Esophagus (tissue), 2 donors: ENCODE data around the gene TH. TPM values are rescaled to one million over a fixed set of nuclear protein-coding genes. Genes with fewer than 3 reads are reported as not detected.

ENCODE experiments used
- H3K27ac ChIP-seq, 2 donors: one replicate each; pipeline ENCODE4 v1.5.1; 2013; ENCODE audit warnings: low read depth in 2 of 2, mild to moderate bottlenecking in 2 of 2, inconsistent platforms in 1 of 2, low read length in 1 of 2, moderate library complexity in 1 of 2
- H3K27me3 ChIP-seq, 2 donors: one replicate each; pipeline ENCODE4 v1.6.1; 2013; ENCODE audit warnings: low read length in 2 of 2, control low read depth in 1 of 2, mild to moderate bottlenecking in 1 of 2; ENCODE audit not compliant: insufficient read depth in 2 of 2, control insufficient read depth in 1 of 2
- H3K36me3 ChIP-seq, 2 donors: one replicate each; pipeline ENCODE4 v1.6.1; 2013; ENCODE audit warnings: low read length in 1 of 2; ENCODE audit not compliant: control insufficient read depth in 2 of 2, insufficient read depth in 2 of 2
- H3K4me1 ChIP-seq, 2 donors: one replicate each; pipeline ENCODE4 v1.6.1; 2013; ENCODE audit warnings: low read length in 1 of 2; ENCODE audit not compliant: control insufficient read depth in 2 of 2, insufficient read depth in 2 of 2
- H3K4me3 ChIP-seq, 2 donors: one replicate each; pipeline ENCODE4 v1.5.1; 2013; ENCODE audit warnings: low read length in 2 of 2, mild to moderate bottlenecking in 2 of 2, low read depth in 1 of 2, moderate library complexity in 1 of 2
- H3K9me3 ChIP-seq, 2 donors: one replicate each; pipeline ENCODE4 v1.6.1; 2013; ENCODE audit warnings: mild to moderate bottlenecking in 2 of 2, low read depth in 1 of 2, low read length in 1 of 2, moderate library complexity in 1 of 2; ENCODE audit not compliant: control insufficient read depth in 2 of 2, insufficient read depth in 1 of 2
- WGBS, 2 donors: extraction: QIAGEN DNeasy Blood & Tissue Kit; methylation state at CpG; one replicate each; pipeline ENCODE4 v1.1.7; 2013; 5-methylcytosine and 5-hydroxymethylcytosine counted together
- polyA plus RNA-seq, 2 donors: library from polyadenylated mRNA; stranded (reverse); fragments of 200-250 nt; gene quantifications; one replicate each; pipeline ENCODE4 v1.2.3, GENCODE V29; 2013
- donor health status: healthy with polysubstance abuse.
- donor health status: Bipolar disorder and iron deficiency.

The TH gene
- polyA plus RNA-seq, 2 donors: 0.24 to 1.7 TPM

GRCh38 chr11:2164081-2164480 is 7.5 kb downstream of the TH start:
- no peaks in the 10 kb centered on the region for H3K4me1 ChIP-seq
- peaks cover 3 to 4% of the 10 kb centered on the region in 2 donors for H3K27me3 ChIP-seq
- H3K9me3 ChIP-seq: no peaks in the 10 kb centered on the region
- no peaks in the 10 kb centered on the region for H3K36me3 ChIP-seq
- H3K27ac ChIP-seq: no peak overlapping the region
- WGBS, 2 donors: 83 to 84% methylated on average over 19 to 22 of the region's 22 CpGs
- no peak overlapping the region for H3K4me3 ChIP-seq

- Histone ChIP-seq H3K4me3 (no peak overlapping the region), H3K36me3 (no peaks in the 10 kb centered on the region), H3K4me1 (no peaks in the 10 kb centered on the region), H3K27ac (no peak overlapping the region), H3K9me3 (no peaks in the 10 kb centered on the region), H3K27me3 (peaks cover 3 to 4% of the 10 kb centered on the region in 2 donors)
- WGBS, 2 donors: 66 to 69% methylated on average over 12 of the region's 12 CpGs
Observed at GRCh38 chr11:2163428-2163978, 8.1 kb downstream of the TH start.

GRCh38 chr11:2160736-2161259 is 10.8 kb downstream of the TH start, which contains the start of gene INS:
Gene INS, minus strand, starts transcription at chr11:2161209. Its CDS starts 238 bp downstream, at chr11:2160971.
- Histone ChIP-seq H3K4me1 (peaks cover 0 to 2% of the 10 kb centered on the region in 2 donors), H3K27me3 (no peaks in the 10 kb centered on the region), H3K27ac (no peak within 1 kb of the TSS), H3K36me3 (no peaks in the 10 kb centered on the region), H3K9me3 (no peaks in the 10 kb centered on the region), H3K4me3 (no peak within 1 kb of the TSS)
- 74 to 75% methylated on average over 13 of the region's 13 CpGs for WGBS, 2 donors

GRCh38 chr11:2159536-2160413 is 11.8 kb downstream of the TH start:
- H3K27me3 ChIP-seq: no peaks in the 10 kb centered on the region

GRCh38 chr11:2158966-2159365 is 12.6 kb downstream of the TH start:
- no peaks in the 10 kb centered on the region for H3K27me3 ChIP-seq

More at GRCh38 chr11:2159536-2160413, 11.8 kb downstream of the TH start:
- peaks cover 0 to 2% of the 10 kb centered on the region in 2 donors for H3K4me1 ChIP-seq
- H3K36me3 ChIP-seq: no peaks in the 10 kb centered on the region
- H3K9me3 ChIP-seq: no peaks in the 10 kb centered on the region
- no peak overlapping the region for H3K4me3 ChIP-seq
- 63 to 64% methylated on average over 36 of the region's 36 CpGs for WGBS, 2 donors
- H3K27ac ChIP-seq: no peak overlapping the region

GRCh38 chr11:2158296-2158737 is 13.3 kb downstream of the TH start:
- Histone ChIP-seq H3K4me3 (no peak overlapping the region), H3K27ac (no peak overlapping the region), H3K27me3 (no peaks in the 10 kb centered on the region), H3K9me3 (no peaks in the 10 kb centered on the region), H3K4me1 (peaks cover 0 to 2% of the 10 kb centered on the region in 2 donors), H3K36me3 (no peaks in the 10 kb centered on the region)
- WGBS, 2 donors: 59% methylated on average over 13 of the region's 13 CpGs

More at GRCh38 chr11:2158966-2159365, 12.6 kb downstream of the TH start:
- H3K36me3 ChIP-seq: no peaks in the 10 kb centered on the region
- H3K9me3 ChIP-seq: no peaks in the 10 kb centered on the region
- H3K4me3 ChIP-seq: no peak overlapping the region
- WGBS, 2 donors: 65% methylated on average over 9 to 10 of the region's 10 CpGs
- H3K27ac ChIP-seq: no peak overlapping the region
- peaks cover 0 to 2% of the 10 kb centered on the region in 2 donors for H3K4me1 ChIP-seq

- H3K36me3 ChIP-seq: no peaks in the 10 kb centered on the region
- H3K9me3 ChIP-seq: no peaks in the 10 kb centered on the region
- H3K4me3 ChIP-seq: no peak overlapping the region
- 64 to 72% methylated on average over 14 to 18 of the region's 18 CpGs for WGBS, 2 donors
- peaks cover 0 to 2% of the 10 kb centered on the region in 2 donors for H3K4me1 ChIP-seq
- no peak overlapping the region for H3K27ac ChIP-seq
- H3K27me3 ChIP-seq: no peaks in the 10 kb centered on the region
Observed at GRCh38 chr11:2157294-2158040, 14.1 kb downstream of the TH start.

- H3K4me3 ChIP-seq: no peak overlapping the region
- no peaks in the 10 kb centered on the region for H3K9me3 ChIP-seq
- H3K27me3 ChIP-seq: no peaks in the 10 kb centered on the region
- no peaks in the 10 kb centered on the region for H3K36me3 ChIP-seq
- peaks cover 0 to 2% of the 10 kb centered on the region in 2 donors for H3K4me1 ChIP-seq
- WGBS, 2 donors: 24 to 26% methylated on average over 19 of the region's 19 CpGs
- no peak overlapping the region for H3K27ac ChIP-seq
Observed at GRCh38 chr11:2156416-2157182, 15.0 kb downstream of the TH start.

- no peak overlapping the region for H3K4me3 ChIP-seq
- H3K27me3 ChIP-seq: no peaks in the 10 kb centered on the region
- H3K4me1 ChIP-seq: peaks cover 0 to 2% of the 10 kb centered on the region in 2 donors
- WGBS, 2 donors: 78% methylated on average over 29 of the region's 29 CpGs
- H3K36me3 ChIP-seq: no peaks in the 10 kb centered on the region
- no peak overlapping the region for H3K27ac ChIP-seq
- no peaks in the 10 kb centered on the region for H3K9me3 ChIP-seq
Observed at GRCh38 chr11:2155511-2155910, 16.1 kb downstream of the TH start.
